HG03439 (cell line): ENCODE measurements around the gene CCDC137.
A peak's percentile ranks its signal among the peaks of the same experiment; 100 is the strongest.

Source experiments
- ATAC-seq: cut with Tn5 transposase; IDR thresholded peaks from one replicate; pipeline ENCODE4 v1.9.1; 2021; ENCODE audit warnings: mild to moderate bottlenecking, moderate library complexity; ENCODE audit not compliant: unreplicated experiment

Gene CCDC137

DNA sequence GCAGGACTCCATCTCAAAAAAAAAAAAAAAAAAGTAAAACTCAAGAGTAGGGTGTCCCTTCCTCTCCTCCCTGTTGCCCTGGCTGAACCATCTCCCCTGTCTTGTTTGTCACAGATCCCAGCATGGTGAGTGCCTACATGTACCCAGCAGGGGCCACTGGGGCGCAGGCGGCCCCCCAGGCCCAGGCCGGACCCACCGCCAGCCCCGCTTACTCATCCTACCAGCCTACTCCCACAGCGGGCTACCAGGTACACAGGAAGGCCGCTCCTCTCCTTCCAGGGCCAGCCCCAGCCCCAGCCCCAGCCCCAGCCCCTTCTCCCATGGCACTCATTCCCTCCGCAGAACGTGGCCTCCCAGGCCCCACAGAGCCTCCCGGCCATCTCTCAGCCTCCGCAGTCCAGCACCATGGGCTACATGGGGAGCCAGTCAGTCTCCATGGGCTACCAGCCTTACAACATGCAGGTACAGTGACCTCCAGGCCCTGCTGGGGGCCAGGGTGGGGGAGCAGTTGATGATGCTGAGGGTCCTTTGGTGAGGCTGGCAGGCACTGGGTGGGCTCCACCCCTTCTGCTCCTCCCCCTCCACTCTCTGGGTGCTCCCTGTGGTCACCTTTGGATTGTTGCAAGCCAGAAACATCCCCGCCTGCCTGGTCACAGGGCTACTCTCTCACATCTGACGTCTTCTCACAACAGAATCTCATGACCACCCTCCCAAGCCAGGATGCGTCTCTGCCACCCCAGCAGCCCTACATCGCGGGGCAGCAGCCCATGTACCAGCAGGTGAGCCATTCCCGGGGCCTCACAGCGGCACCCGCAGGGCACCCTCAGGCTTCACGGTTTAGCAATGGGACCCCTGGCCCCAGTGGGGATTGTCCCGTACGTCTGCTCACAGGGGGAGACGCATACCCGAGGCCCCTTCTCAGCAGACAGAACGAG lies 34.1 kb downstream of the CCDC137 start:
- no peak for ATAC-seq

DNA sequence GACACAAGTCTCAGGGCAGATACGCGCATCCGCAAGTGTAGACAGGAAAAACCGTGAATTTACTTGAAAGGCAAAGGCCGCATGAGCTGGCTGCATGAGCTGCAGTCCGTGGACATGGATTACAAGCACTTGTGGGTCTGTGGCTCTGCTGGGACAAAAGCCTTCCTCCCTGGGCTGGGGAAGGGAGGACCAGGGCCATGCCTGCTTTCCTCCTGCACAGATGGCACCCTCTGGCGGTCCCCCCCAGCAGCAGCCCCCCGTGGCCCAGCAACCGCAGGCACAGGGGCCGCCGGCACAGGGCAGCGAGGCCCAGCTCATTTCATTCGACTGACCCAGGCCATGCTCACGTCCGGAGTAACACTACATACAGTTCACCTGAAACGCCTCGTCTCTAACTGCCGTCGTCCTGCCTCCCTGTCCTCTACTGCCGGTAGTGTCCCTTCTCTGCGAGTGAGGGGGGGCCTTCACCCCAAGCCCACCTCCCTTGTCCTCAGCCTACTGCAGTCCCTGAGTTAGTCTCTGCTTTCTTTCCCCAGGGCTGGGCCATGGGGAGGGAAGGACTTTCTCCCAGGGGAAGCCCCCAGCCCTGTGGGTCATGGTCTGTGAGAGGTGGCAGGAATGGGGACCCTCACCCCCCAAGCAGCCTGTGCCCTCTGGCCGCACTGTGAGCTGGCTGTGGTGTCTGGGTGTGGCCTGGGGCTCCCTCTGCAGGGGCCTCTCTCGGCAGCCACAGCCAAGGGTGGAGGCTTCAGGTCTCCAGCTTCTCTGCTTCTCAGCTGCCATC lies 34.9 kb downstream of the CCDC137 start:
- no peak for ATAC-seq

DNA sequence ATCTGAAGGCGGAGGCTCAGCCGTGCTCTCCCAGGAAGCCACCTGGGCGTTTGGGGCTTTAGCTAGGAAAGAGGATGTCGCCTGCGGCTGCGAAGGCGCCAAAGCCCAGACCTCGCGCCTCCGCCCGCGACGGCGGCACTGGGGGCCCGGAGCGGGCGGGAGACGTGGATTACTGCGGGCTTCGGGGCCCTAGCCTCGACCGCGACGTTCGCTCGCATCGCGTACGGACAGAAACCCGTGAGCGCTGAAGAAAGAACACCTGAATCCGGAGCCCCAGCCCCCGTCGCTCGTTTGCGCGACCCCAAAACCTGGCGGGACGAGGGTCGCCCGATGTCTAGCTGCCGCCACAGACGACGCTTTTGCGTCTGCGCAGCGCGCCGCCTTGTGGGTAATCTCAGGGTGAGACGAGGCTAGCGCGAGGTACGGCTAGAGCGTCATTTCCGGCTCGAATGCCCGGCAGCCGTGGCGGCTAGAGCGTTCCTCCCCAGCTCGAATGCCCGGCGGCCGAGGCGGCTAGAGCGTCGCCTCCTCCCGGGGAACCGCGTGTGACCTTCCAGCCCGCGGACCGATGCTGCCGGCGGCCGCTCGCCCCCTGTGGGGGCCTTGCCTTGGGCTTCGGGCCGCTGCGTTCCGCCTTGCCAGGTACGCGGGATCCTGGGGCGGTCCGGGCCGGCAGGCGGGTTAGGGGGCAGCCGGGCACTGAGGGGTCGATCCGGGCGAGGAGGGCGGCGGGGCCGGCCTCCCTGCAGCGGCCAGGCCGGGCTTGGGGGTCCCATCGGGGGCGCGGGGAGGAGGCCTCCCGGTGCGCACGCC lies 36.6 kb downstream of the CCDC137 start, which contains the start of gene MRPL12:
Gene MRPL12, plus strand, starts transcription at position 434 of the 813 bp plus-strand sequence. Its CDS starts 135 bp downstream, at position 569.
- peak; percentile 74 for ATAC-seq

DNA sequence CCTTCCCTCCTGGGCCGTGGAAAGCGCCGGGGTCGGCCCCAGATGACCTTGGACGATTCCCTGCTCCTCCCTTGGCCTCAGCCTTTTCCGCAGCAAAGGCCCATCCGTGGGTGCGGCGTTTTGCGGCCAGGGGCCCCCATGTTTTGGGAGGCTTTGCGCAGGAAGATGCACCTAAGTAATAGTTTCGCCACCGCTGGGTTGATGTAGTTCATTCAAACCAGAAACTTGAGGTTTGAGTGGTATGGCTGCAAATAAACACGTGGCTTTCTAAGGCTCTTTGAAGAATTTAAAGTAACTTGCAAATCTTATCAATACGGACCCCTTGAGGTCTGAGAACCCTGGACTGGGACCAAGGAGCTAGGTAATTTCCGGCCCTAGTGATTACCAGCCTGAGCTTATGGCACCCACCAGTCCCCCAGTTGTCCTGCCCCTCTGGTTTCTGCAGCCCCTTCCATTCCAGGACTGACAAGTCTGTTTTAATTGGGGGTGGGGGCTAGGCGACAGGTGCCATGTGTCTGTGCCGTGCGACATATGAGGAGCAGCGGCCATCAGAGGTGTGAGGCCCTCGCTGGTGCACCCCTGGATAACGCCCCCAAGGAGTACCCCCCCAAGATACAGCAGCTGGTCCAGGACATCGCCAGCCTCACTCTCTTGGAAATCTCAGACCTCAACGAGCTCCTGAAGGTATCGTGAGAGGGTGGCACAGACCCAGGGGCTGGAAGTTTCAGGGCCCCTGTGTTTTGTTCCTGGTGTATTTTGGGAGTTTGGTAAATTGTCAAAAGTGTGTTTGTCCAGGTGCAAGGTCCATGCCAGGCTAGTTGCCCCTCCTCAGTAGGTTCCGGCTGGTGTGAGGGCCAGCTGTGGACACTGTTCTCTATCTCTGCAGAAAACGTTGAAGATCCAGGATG lies 37.5 kb downstream of the CCDC137 start:
- ATAC-seq: peak; percentile 3

DNA sequence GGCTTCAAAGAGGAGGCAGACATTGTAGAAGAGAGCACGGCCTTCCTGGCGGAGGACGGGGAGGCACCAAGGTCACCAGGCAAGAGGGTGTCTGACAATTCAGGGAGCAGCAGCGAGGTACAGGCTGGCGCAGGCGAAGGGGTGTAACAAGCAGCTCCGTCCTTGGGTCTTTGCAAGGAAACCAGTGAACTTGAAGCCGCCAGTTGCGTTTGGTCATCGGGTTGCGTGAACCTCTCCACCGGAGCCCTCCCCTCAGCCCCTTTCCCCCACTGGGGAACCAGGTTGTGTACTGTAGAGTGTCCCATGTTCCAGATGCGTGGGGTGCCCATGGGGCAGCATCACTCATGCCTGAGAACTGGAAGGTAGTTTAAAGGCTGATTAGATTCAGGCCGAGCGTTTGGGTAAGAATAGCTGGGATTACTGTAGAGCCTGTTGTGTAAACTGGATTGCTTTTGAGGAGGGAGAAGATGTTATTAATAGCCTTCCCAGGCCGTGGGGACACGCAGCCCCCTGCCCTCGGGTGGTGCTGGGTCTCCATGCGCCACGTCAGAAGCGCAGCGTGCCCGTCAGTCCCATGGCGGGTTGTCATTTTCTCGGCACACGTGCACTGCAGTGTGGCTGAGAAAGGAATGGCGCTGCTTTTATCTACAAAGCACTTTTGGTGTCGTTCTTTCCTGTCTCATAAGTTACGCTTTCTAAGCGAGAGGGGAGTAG lies 39.1 kb downstream of the CCDC137 start:
- ATAC-seq: no peak

DNA sequence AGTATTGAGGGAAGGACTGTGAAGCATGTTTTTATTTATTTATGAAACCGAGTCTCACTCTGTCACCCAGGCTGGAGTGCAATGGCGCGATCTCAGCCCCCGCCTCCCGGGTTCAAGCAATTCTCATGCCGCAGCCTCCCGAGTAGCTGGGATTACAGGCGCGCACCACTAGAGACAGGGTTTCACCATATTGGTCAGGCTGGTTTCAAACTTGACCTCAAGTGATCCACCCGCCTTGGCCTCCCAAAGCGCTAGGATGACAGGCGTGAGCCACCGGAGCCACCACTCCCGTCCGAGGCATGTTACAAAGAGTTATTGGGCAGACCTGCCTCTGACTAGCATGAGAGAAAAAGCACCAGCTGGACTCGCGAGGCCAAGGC lies 39.7 kb downstream of the CCDC137 start:
- no peak for ATAC-seq

DNA sequence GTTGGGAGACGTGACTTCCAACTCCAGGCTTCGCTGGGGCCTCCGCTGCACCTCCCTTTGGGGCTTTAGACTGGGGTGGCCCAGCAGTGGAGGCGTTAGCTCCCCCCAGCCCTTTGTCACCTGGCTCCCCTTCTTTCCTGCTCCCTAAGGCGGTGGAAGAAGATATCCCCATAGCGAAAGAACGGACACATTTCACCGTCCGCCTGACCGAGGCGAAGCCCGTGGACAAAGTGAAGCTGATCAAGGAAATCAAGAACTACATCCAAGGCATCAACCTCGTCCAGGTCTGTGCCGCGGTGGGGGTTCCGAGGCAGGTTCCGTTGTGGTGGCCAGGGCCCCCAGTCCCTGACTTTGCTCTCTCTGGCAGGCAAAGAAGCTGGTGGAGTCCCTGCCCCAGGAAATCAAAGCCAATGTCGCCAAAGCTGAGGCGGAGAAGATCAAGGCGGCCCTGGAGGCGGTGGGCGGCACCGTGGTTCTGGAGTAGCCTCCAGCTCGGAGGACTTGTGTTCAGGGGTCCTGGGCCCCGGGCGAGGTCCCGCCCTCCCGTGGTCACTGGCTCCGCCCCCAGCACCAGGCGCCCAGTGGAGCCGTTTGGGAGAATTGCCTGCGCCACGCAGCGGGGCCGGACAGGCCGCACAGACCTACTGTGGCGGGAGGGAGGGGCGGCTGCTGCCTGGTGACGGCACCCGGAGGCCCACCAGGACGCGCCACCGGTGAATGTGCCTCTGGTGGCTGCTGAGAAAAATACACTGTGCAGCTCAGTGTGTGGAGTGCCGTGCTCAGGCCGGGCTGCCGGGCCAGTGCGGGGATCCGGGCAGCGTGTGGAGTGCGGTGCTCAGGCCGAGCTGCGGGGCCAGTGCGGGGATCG lies 40.5 kb downstream of the CCDC137 start:
- ATAC-seq: no peak

DNA sequence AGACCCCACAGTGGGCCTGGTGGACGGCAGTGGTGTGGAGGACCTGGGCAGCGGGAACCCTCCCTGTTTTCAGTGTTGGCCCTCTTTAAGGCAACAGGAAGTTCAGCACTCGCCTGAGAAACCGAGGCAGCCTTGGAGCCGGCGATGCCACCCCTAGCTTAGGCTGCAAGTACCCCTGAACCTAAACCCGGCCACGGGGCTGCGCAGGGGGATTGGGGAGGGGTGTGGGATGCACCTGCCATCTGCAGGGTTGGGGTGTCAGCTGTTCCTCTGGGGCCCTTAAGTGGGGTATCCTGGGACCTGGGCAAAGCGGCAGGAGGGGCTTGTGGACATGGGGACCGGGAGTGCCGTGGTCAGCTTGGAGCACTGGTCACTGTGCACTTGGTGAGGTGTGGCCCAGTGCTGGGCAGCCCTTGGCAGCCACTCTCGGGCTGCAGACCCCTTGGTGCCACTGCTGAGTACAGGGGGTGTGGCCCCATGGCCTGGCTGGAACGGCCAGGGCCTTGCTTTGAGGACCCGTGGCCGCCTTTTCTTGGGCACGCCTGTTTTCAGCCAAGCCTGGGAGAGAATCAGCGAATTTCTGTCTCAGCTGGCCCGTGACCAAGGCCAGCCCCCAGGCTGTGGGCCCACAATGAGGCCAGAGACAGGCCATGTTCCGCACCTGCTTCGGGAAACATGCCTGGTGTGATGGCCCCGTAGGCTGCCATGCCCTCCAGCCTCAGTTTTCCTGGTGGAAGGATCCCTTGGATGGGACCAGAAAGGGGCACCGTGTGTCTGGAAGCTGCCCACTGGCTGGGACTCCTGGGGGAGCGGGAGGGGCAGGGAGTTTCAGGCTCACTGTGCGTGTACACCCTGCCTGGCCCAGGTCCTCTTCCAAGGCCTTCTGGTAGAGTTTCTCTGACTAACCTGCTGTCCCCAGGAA lies 41.4 kb downstream of the CCDC137 start:
- no peak for ATAC-seq

DNA sequence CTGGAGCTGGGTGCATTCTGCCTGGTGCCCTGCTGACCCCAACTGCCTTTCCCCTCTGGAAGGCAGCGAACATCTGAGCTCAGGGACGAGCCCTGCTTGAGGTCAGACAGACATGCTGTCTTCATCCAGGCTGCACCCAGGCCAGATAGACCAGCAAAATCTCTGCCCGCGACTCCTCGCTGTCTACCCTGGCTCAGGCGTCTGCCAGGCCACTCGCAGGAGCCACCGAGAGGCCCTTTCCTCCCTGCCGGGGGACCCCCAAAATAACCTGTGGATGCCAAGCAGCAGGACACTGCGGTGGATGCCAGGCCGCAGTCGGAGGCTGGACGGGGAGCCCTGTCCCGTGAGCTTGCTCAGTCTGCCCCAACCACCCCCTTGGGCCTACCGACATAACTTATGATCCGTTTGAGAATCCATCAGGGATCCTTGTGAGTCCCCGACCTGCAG lies 42.2 kb downstream of the CCDC137 start:
- ATAC-seq: no peak

DNA sequence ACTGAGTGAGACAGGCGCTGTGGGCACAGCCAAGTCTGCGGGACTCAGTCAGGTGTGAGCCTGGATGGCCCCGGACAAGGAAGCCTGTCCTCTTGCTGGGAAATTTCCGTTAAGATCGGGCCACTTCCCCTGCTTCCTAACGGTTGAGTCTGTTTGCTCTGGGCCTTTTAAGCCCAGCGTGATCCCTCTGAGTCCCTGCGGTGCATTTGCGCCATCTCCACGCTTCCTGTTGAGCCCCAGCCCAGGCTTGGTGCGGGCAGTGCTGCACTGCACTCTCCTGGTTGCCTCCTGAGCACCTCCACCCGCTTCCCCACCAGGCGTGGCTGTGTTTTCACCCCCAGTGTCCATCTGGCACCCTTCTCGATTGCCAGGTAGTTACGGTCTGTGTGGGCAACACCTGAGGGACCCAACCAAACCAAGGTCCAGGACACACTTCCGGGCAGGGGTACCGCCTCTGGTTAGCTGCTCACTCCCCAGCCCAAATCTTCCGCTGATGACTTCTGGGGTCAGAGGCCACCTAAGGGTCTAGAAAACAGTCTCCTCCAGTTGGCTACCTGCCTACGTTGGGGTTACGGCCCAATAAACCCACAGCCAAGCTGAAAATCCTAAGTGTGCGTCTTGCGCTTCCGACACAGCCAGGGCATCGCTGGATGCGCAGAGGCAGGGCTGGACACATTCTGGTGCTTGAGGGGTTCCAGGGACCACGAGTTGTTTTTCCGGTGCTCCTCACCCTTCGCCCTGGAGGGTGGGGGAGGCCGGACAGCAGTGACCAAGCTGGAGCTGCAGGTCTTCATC lies 44.2 kb downstream of the CCDC137 start:
- no peak for ATAC-seq

DNA sequence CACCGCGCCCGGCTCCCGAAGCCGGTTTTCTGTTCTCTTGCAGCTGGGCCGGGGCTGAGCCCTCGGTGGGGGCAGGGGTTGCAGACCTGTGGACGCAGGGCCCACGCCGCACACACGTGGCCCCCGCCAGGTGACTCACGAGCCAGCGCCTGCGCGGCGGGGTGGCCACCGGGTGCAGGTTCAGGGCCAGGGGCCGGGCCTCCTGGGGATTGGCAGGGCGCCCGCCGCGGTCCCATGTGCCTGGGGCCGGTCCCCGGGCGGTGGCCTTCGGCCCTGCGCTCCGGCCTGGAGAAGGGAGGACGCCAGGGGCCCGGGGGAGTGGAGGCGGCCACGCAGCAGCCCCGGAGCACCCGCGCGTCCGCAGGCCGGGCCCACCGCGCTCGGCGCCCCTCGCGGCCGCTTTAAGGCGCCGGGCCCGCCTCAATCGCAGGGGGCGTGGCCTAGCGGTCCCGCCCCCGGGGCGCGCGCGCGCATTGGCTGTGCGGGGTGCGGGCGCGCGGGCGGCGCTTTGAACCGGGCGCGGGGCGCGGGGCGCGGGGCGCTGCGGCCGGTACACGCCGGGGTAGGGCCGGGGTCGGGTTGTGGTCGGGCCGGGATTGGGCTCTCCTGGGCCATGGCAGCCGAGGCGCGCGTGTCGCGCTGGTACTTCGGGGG lies 45.4 kb downstream of the CCDC137 start, which contains the start of gene SLC25A10:
Gene SLC25A10, plus strand, starts transcription at position 471 of the 654 bp plus-strand sequence. Its CDS starts 143 bp downstream, at position 614.
- ATAC-seq: peak; percentile 75

DNA sequence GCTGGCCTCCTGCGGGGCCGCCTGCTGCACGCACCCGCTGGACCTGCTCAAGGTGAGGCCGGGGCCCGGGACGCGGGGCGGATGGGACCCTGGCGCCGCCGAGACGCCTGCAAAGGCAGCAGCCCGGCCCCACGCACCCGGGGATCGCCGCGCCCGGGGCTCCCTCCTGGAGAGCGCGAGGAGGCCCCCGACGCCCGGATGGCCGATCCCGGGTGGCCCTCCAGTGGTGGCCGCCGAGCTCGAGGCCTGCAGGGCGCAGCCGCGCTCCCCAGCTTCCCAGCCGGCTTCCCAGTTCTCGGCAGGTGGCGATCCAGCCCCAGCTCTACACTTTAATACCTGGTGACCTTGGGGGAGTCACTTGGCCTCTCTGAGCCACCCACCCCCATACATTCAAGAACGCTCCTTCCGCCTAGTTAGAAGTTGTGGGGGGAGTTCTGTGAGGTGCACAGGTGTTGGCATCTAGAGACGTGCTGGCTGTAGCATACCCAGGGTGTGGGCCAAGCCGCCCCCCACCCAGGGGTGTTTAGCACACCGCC lies 46.0 kb downstream of the CCDC137 start:
- no peak for ATAC-seq

DNA sequence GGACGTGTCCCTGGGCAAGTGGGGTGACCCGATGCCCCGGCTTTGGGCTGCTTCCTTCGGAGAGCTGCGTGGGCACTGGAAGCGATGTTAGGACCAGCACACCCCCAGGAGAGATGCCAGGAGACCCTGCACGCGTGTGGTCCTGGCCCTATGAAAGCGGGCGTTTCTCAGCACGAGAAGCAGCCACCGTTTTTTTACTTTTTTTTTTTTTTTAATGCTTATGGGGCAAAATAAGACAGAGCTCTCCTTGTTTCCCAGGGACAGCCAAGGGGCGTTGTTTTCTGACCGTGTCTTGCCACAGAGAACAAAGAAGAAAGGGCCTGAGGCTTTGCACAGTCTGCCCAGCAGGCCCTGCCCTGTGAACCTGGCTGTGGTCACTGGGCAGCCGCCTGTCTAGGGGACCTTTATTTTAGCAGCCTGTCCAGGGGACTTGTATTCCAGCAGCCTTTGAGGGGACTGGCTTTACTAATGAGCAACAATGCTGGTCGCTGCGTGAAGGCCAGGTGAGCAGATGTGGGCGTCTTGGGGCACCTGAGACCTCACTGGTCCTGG lies 46.5 kb downstream of the CCDC137 start:
- no peak for ATAC-seq

DNA sequence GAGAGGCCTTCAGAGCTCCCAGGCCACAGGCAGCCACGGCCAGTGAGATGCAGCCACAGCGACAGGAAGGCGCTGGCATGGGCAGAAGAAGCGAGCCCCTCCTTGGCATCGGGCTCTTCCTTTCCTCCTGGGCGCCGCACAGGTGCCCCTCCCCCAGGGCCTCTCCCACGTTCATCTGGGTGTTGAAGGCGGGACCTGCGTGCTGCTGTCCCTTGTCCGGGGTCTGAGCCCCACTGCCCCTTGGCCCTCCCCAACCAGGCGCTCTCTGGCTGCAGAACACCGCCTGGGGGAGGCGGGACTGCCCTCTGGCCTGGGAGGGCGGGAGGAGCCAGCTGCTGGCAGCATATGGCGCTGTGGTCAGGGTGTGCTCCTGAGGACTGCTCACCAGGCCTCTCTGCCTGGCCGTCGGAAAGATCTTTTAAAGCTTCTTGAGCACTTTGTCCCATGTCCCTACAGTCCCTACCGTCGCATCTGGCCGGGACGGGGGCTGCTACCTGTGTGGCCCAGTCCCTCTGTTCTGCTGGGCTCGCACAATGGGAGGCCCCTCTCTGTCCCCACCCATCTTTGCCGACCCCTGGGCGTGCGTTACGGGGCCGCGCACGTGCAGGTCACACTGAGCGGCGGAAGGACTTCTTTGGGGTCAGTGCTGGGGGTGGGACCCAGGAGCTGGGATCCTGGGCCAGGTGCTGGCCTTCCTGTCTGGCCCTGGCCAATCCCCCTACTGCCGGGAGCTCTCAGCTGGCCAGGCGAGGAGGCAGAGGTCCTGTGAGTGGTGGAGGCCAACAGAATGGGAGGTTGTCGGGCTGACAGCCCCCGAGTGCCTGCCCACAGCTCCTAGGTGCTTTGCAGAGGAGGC lies 47.2 kb downstream of the CCDC137 start:
- no peak for ATAC-seq
